Myocyte (in vitro differentiated cells): ENCODE results near the gene MATR3. TPM values are rescaled to one million over a fixed set of nuclear protein-coding genes. Genes with fewer than 3 reads are reported as not detected.
"Not testable (repeated sequence)": the region's sequence is repeated elsewhere in the genome, so short reads cannot be mapped to it uniquely, and the experiment has no call there.

Source experiments
- DNase-seq: peaks from one replicate; pipeline ENCODE4 v3.0.0-alpha.2; 2012; ENCODE audit warnings: low read depth
- total RNA-seq: library from RNA; depleted of rRNA; stranded (reverse); fragments of >200 nt; gene quantifications from 2 replicates; pipeline ENCODE4 v1.2.3, GENCODE V29; 2014

Gene MATR3
- total RNA-seq, 1 donor from 2014 or later = 274 TPM

DNA sequence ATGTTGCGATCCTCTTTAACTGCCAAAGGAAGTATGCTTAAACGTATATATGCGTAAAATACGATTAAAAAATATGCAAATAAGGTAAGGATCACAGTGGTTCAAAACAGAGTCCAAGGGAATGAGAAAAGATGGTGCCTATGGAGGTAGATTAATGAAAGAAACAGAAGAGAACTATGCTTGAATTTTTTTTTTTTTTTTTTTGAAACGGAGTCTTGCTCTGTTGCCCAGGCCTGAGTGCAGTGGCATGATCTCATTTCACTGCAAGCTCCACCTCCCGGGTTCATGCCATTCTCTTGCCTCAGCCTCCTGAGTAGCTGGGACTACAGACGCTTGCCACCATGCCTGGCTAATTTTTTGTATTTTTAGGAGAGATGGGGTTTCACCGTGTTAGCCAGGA is 51.9 kb downstream of the MATR3 start:
- not testable (repeated sequence) for DNase-seq

DNA sequence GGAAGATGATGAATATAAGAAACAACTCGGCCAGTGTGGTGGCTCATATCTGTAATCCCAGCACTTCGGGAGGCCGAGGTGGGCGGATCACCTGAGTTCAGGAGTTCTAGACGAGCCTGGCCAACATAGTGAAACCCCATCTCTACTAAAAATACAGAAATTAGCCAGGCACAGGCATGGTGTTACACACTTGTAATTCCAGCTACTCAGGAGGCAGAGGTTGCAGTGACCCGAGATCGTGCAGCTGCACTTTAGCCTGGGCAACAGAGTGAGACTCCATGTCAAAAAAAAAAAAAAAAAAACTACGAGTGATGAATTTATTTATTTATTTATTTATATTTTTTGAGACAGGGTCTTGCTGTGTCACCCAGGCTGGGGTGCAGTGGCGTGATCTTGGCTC is 54.3 kb downstream of the MATR3 start:
- not testable (repeated sequence) for DNase-seq

DNA sequence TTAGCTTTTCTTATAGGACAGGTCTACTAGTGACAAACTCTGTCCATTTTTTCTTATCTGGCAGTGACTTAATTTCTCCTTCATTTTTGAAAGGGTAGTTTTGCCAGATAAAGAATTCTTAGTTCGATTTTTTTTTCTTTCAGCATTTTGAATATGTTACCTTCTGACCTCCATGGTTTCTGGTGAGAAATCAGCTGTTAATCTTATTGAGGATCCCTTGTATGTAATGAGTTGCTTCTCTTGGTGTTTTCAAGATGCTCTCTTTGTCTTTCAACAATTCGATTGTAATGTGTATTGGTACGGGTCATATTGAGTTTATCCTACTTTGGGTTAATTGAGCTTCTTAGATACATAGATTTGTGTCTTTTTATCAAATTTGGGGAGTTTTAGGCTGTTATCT is 60.6 kb downstream of the MATR3 start:
- DNase-seq = no peak

DNA sequence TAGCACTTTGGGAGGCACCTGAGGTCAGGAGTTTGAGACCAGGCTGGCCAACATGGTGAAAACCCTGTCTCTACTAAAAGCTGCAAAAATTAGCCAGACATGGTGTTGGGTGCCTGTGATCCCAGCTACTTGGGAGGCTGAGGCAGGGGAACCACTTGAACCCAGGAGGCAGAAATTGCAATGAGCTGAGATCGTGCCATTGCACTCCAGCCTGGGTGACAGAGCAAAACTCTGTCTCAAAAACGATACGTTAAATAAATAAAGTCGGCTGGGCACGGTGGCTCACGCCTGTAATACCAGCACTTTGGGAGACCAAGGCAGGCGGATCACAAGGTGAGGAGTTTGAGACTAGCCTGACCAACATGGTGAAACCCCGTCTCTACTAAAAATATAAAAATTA is 62.4 kb downstream of the MATR3 start:
- DNase-seq = not testable (repeated sequence)

DNA sequence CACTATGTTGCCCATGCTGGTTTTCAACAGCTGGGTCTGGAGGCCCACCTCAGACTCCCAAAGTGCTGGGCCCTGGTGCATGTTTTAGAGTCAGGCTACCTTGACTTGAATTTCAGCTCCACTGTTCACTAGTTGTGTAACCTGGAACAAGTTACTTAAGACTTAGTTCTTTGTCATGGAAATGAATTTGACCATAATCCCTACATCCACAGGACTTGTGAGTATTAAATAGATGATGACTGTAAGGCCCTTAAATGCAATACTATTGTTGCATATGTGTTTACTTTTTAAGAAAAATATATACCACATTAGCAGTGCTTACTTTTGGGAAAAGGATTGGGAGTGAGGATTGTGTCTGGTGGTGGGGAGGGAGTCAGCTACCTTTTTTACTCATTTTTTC is 64.5 kb downstream of the MATR3 start:
- DNase-seq = no peak

DNA sequence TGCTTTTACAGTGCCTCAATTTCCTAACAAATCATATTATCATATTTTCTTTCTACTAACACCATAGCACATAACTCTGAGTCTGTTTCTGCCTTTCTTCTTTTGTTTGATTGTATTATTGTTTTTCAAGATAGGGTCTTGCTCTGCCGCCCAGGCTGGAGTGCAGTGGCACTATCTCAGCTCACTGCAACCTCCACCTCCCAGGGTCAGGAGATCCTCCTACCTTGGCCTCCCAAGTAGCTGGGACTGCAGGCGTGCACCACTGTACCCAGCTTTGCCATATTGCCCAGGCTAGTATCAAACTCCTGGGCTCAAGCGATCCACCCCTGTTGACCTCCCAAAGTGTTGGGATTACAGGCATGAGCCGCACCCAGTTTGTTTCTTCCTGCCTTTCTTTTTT is 66.8 kb downstream of the MATR3 start:
- DNase-seq = no peak

DNA sequence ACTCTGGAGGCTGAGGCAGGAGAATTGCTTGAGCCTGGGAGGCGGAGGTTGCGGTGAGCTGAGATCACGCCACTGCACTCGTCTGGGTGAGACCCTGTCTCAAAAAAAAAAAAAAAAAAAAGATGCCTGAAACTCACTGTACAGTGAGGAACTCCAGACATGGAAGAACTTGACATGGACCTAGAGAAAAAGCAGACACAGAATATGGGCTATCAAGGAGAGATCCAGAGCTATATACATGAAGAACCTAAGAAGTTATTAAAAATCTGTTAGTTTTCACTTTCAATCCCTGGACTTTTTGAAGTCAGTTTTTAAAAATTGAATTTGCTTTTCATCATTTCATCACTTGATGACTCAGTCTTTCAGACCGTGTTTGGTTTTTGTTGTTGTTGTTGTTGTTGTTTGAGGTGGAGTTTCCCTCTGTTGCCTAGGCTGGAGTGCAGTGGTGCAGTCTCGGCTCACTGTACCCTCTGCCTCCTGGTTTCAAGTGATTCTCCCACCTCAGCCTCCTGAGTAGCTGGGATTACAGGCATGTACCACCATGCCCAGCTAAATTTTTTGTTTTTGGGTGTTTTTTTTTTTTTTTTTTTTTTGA is 68.4 kb downstream of the MATR3 start:
- no peak for DNase-seq

DNA sequence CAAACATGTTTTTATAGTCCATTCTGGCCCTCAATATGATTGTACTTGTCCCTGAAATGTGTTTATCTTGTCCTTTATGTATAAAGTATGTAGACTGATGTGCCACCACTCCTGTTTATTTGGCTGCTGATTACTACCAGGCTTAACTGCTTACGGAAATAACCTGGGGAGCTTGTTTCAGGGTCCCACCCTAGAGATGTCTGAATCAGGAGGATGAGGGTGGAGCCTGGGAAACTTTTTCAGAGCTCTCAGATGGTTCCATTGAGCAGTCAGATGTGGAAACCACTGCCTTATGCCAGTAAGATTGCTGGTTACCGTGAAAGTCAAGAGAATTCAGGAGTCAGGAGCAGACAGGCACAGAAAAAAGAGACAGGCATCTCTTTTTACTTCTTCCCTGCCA is 70.4 kb downstream of the MATR3 start:
- DNase-seq = no peak

- no peak for DNase-seq
Measured at GRCh38 chr5:139364466-139364865, 70.9 kb downstream of the MATR3 start.

- DNase-seq = peak; percentile 30
Measured at GRCh38 chr5:139368613-139369012, 75.1 kb downstream of the MATR3 start.

GRCh38 chr5:139369181-139369580 is 75.6 kb downstream of the MATR3 start:
- DNase-seq = peak; percentile 38

DNA sequence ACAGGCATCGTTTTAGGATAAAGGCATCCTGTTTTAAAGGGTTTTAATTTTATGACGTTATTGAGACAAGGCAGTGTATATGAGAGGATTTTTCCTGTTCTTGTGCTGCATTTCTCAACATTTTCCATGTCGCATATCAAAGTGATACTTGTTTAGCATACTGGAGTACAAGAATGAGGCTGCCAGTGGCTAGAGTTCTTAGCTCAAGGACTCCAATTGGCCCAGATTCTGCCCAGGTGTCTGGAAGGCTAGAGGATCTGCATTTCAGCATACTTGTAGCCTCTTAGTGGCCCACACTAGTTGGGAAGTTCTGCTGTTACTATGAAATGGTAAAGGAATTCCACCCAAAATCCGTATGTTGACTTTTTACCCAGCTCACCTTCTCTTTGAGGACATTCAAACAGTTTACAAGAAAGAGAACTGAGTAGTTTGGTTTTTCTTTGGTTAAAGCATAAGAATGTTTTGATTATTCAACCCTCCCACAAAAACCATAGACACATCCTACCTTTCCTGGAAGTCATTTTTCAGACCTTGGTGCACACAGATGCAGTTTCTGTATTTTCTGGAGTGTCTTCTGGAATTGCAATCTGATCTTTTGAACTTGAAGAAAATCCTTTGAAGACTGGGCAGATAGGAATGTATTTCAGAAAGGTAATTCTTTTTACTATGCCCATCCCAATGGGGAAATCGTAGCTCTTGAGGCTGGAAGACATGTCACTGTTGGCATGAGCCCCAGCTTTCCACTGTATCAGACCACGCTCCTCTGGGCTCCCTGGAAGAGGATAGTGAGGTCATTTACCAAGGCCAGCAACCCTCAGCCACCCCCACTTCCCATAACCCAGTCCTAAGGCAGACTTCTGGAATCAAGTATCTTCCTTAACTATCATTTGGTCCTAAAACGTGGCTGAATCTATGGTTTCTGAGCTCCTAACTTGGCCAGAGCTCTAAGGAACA is 78.2 kb downstream of the MATR3 start:
- peak; percentile 73 for DNase-seq

GRCh38 chr5:139374909-139375308 is 81.4 kb downstream of the MATR3 start:
- no peak for DNase-seq

- DNase-seq = no peak
Measured at GRCh38 chr5:139376364-139376763, 82.8 kb downstream of the MATR3 start.

- peak; percentile 89 for DNase-seq
Measured at GRCh38 chr5:139377226-139377625, 83.7 kb downstream of the MATR3 start.

DNA sequence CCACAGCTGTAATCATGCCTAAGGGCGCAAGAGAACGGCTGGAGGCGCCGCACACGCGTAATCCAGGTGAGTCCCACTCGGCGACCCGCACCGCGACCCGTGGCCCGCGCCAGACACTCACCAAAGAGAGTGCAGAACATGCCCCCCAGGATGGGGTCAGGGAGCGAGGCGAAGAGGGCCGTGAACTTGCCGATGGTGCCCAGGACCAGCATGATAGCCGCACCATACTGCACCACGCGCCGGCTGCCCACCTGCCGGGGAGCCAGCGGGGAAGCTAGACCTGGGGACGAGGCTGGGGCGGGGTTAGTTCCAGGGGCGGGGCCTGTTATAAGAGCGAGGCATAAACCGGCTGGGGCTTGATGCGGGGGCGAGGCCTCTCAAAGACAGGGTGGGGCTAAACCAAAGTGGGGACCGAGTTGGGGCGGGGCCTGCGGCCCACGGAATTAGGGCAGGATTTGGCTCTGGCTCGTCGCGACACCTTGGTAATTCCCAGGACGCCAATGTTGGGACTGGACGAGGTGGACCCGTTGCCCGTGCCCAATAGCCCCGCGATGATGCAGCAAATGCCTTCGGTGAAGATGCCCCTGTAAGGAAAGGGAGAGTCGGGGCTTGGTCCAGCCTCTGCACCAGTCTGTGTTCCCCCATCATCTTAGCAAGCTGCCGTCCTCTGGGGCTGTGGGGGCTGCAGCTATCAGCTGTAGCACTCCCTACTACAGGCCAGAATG is 84.7 kb downstream of the MATR3 start:
- no peak for DNase-seq

DNA sequence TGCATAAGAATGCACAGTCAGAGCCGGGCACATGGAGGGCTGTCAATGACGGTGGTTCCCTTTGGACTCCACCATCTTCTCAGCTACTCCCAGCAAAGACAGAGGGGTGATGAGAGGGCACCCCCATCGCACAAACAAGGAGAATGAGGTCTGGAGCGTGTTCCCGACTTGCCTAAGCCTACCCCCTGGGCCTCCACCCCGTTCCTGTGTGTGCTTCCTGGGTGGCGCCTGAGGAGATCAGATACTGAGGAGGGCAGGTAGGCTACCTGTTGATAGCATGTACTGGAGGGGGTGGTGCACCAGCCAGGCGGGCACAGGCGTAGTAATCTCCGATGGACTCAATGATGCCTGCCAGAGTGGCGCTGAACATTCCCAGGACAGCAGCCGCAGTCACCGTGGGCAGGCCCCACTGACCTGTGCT is 85.4 kb downstream of the MATR3 start:
- DNase-seq = no peak

GRCh38 chr5:139379626-139380449 is 86.3 kb downstream of the MATR3 start:
- DNase-seq = no peak
